ENCODE data around the gene DPP6. TPM values are rescaled to one million over a fixed set of nuclear protein-coding genes. Genes with fewer than 3 reads are reported as not detected.

Gene DPP6
- not detected in 2 replicates for total RNA-seq

DNA sequence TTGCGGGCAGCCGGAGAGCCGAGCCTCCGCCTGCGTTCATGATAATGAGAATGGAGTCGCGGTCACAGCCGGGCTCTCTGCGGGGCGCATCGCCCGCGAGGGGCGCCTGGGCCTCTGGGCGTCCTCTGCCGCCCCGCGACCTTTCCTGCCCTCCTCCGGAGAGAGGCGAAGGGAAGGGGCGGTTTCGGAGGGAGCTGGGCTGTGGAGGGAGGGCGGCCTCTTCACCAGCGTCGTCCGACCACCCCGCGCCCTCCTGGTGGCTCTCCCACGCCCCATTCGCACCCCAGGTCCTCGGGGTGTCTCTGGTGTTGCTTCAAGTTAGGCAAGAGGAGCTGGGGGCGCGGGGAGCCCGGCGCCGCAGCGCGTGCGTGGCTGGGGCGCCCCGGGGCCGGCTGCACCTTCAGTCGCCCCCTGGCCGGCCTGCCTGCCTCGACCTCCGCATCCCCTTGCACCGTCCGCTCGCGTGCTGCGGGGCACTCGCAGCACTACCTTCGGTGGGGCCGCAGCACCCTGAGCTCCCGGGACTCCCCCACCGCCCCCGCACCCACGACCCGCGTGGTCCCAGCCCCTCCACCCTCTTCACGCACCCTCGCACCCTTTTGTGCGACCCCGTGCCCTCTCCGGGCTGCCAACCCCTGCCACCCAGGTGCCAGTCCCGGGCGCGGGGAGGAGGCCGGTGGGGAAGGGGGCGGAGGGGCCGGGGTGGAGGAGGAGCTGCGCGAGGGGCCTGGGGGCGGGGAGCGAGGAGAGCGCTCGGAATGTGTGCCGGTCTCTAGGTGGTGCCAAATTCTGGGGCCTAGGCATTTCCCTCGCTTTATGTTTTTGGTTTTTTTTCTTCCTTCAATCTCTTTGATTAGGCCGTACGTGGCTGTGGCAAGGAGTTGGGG is at the start of gene DPP6:
DPP6 (plus strand) TSS at position 756 of the 887 bp plus-strand sequence.

Data from vein endothelial cell (primary cell).